Fibroblast of lung (primary cell): ENCODE data around the gene WFDC9.

Source experiments
- EZH2 ChIP-seq: IDR thresholded peaks from 2 replicates; pipeline ENCODE4 v1.5.1; 2012; ENCODE audit warnings: low read length, control low read depth, mild to moderate bottlenecking; ENCODE audit errors: missing control alignments
- TF ChIP-seq, protein P1 (sequence below), 2 donors: IDR thresholded peaks in 1 of 2; conservative IDR thresholded peaks in 1 of 2; 1 replicate in 1 of 2; 2 replicates in 1 of 2; pipeline ENCODE4 v1.5.1; 2011 to 2012; ENCODE audit warnings: low read length in 2 of 2, control low read depth in 1 of 2, inconsistent platforms in 1 of 2, low read depth in 1 of 2, mild to moderate bottlenecking in 1 of 2

- TF ChIP-seq, protein P1, sequence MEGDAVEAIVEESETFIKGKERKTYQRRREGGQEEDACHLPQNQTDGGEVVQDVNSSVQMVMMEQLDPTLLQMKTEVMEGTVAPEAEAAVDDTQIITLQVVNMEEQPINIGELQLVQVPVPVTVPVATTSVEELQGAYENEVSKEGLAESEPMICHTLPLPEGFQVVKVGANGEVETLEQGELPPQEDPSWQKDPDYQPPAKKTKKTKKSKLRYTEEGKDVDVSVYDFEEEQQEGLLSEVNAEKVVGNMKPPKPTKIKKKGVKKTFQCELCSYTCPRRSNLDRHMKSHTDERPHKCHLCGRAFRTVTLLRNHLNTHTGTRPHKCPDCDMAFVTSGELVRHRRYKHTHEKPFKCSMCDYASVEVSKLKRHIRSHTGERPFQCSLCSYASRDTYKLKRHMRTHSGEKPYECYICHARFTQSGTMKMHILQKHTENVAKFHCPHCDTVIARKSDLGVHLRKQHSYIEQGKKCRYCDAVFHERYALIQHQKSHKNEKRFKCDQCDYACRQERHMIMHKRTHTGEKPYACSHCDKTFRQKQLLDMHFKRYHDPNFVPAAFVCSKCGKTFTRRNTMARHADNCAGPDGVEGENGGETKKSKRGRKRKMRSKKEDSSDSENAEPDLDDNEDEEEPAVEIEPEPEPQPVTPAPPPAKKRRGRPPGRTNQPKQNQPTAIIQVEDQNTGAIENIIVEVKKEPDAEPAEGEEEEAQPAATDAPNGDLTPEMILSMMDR (conservative IDR thresholded peaks at IDR 0.05 in 1 of 2, IDR thresholded peaks at IDR 0.05 in 1 of 2; ENCODE audit: low read depth in 1 of 2, low read length in 2 of 2) = peak; percentile 43 to 44
- no peak for TF ChIP-seq EZH2
Observed at GRCh38 chr20:45592574-45593189, 38.4 kb downstream of the WFDC9 start.
